Raji (cell line): ENCODE measurements around the gene MET.

Experiments used
- POLR2A ChIP-seq: IDR thresholded peaks from 2 replicates; pipeline ENCODE4 v1.6.1; 2011; ENCODE audit warnings: low read depth, low read length, control low read depth; ENCODE audit not compliant: insufficient read depth

MET gene

DNA sequence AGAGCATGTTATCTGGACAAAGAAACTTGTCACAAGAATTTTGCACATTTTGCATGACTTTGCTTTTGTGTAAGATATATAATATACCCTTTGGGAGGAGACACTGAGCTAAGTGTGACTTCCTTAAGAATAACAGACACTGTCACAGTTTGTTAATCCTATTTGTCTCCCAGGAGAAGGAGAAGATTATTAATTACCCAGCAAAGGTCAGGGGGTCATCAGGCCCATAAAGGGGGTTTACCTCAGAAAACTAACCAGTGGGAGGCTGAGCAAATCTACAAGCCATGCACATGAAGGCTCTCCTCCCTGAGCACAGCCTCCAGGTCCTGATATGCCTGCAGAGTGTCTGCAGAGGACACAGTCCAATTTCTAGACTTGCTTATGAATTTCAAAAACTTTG lies 10.1 kb upstream of the MET start:
- no peak for TF ChIP-seq POLR2A

DNA sequence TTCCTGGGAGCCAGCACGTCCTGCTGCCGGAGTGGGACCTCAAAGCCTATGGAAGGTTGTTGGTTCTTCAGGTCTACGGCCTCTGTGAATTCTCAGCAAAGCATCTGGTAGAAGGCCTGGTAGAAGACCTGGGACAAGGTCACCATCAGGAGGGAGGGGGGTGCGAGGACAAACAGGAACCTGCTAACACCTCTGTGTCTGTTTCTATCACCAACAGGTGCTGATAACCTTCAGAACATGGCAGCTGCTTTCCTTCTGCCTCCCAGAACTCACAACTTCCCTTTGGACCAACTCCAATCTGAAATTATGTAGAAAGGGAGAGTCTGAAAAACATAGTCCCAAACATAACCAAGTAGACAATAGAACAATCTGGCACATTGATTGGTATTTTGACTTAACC lies 8.3 kb upstream of the MET start:
- TF ChIP-seq POLR2A, result no peak

DNA sequence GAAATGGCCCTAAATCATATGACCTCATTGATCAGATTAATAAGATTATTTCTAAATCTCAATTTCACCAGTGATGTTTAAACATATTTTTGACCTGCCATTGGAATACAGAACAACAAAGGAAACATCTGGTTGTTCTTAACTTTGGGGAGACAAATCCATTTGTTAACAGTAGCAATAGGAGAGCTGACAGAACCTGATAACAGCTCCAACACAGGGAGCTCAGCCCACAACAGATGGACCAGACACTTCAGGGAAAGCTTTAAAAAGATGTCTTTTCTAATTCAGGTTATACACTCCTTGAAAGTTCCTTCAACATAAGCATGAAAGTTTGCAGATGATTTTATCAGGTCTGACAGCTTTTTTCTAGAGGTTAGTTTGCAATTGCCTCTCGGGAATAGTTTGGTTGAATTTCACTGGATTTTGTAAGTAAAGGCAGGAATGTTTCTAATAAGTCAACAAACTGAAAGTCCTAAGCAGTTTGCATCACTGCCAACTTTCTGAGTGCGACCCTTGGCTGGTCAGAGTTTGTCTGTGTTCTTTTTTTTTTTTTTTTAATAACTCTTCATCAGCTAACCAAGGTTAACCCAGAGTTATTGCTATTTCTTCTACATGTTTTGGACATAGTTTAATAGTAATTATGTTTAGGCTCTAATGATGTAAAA lies 6.5 kb upstream of the MET start:
- TF ChIP-seq POLR2A, result no peak

DNA sequence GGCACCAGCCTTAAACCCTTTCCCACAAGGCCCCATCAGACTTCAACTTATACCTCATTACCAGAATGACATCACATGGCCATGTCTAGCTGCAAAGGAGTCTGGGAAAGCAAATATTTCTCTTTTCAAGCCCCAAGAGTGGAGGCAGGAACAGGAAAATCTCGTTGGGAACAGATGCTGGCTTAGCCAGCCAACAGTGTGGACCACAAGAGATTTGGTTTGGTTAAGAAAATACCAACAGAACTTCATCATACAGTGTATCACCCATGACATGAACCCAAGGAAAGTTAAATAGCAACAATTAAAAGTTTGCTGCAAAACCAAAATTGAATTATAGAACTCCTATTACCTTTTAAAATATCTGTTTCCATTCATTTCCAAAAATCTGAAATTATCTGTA lies 2.2 kb upstream of the MET start:
- TF ChIP-seq POLR2A, result no peak

DNA sequence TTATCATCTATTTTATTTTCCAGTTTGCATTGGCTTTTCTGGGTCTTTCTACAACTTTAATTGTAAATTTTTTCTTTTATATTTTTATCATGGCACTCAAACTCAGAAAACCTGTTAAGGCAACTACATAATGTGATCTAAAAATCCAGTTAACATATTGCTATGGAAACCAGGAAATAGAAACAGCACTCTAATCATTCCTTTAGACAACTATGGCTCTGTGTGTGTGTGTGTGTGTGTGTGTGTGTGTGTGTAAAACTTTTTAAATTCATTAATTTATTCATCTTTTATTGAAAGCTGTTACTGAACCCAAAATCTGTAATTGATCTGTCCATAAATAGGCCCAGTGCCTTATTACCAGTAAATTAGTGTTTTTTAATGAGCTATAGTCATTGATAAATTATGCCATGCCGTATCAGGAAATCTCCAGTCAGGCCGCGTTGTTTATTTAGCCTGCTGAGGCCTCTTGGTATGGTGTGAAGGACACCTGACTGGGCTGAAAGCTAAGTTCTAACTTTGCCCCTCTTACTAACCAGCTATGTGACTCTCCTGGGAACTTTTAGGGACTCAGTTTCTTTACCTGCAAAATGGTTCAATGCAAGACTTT lies 1.5 kb upstream of the MET start:
- no peak for TF ChIP-seq POLR2A

DNA sequence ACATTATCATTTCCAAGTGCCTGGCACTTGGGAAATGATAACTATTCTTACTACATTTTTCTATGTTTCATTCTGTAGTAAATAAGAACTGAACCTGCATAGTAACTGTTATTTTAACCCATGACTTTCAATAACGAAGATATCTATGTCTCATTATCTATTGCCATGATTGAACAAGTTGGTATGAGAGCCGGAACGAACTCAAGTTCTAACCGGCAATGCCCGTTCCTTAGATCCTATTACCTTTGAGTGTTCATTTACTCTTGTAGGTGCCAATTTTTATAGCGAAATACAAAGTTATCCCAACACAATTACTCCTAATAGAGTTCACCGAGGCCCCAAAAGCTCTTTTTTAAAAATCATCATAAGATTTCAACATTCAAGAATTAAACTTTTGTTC lies 885 bp upstream of the MET start:
- no peak for TF ChIP-seq POLR2A

DNA sequence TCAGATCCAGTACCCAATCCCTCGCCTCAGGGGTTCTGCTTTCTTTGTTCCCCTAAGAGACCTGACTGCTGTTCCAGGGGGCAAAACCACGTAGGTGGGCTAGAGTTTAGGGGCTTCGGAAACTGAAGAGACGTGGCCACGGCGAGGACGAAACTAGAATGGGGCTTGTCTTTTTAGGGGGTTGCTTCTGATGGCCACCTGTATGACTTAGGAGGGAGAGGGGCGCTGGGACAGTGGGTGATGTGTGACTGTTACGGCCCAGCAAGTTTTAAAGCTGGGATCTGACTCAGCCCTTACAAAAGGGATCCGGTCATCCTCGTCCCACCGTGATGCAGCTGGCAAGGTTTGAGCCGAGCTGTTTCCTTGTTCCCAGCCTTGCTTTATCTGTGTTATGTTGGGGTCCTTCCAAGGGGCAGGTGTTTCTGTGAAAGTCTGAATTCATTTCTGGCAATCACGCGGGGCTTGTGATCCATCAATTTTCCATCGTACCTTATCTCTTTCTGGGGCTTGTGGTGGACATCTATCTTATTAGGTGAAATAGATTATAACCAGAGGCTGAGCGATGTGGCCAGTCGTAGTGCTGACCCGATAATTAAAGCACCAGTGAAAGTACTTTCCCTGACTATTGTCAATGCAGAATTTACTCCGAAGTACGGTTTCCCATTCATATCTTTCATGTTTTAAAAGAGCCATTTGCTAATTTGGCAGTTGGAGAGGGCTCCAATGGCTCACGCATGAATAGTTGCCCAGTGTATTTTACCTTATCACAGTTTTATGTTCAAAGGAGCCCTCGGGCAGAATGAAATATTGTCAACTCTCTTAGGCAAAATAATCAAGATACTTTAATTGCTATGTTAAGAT lies 830 bp downstream of the MET start:
- TF ChIP-seq POLR2A, result no peak

DNA sequence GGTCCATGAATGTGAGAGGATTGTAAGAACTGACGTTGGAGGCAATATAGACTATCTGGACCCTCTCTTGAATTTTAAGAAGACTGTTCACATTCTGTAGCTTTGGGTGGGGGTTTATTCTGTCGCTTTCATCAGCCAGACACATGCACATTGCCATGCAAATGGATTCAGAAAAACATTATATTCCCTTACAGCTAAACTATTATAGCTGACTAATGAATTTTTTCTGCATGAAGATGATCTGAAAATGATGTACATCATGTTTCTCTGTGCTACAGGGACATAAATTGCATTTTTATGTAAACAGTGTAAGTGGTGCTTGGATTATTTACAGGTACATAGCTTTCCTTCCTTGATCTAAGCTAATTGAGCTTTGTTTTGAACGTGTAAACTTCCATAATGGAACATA lies 1.5 kb downstream of the MET start:
- TF ChIP-seq POLR2A, result no peak

DNA sequence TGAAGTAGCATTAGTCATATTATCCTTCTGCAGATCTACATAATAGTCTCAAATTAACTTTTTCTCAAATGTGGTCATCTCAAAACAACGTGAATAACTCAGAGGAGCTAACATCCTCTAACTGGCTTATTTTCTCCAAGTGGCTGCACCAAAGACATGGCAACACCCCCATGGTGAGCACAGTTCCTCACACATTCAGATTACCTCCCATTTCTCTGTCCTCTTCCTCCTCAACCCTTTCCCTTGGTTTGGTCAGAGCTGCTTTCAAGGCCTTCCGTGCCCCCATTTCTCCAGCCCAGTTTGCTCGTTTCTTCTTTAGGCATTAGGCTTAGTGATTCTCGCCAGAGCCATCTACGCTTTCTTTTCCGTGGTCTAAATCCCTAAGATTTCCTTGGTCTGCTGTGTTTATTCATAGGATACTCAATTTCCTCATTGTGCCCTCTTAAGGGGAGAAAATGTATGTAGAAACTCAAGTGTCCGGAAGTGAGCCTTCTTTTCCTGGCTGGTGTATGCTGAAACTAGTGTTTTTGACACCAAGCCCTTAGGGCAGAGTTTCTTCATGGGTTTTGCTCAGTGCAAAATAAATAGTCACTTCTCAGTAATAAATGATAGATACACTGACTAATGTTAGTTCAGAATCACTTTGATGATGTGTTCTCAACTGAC lies 2.6 kb downstream of the MET start:
- TF ChIP-seq POLR2A, result no peak

DNA sequence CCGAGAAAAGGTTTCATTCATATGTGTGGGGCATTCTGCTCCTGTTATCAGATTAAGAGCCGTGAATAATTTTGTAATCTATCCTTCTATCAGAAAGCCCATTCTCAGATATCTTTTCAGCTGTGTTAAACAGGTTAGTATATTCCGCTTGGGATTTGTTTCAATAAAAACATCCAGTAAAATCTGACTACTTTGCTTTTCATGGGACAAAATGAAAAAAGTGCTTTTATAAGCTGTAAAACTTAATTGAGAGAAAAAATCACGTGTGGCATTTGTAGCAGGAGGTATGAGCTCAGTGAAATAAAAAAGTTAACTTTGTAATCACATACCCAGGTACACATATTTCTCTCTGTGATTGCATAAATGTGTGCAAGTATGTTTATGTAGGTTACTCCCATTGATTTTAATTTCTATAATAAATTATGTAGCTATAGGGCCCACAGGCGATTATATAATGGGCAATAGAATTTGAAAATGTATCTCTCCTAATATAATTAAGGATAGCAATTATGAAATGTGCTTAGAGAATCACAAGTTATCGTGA lies 3.9 kb downstream of the MET start:
- no peak for TF ChIP-seq POLR2A

DNA sequence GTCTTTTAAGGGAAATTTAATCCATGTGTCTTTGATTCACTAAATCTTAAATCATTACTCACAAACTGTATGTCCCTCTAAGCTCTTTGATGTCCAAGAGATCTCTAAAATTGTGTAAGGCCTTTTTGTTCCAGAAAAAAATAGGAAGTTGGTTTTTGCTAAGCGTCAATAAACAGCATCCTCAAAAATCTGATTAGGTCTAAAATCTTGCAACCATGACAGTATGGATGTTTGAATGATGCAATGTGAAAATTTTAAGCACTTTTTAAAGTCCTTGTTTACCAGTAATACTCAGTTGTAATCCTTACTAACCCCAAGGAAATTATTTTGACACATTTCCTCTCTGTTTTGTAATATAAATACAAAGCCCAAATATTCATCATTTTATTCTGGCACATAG lies 6.8 kb downstream of the MET start:
- TF ChIP-seq POLR2A, result no peak

DNA sequence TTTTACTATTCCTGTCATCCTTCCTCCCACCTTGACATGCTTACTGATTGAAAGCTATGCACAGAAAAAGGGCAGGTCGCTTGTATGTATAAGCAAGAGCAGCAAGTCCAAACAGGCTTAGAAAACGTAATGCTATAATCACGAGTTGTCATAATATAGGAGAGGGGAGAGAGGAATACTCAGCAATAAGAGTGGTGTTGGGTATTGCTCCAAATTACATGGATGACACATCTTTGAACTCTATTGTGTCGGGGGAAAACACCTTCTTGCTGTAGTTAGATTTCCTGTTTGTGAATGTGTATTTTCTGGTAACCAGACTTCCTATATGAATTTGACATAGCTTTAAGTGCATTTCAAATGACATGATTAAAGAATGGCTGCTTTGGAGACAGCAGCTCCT lies 7.5 kb downstream of the MET start:
- no peak for TF ChIP-seq POLR2A

DNA sequence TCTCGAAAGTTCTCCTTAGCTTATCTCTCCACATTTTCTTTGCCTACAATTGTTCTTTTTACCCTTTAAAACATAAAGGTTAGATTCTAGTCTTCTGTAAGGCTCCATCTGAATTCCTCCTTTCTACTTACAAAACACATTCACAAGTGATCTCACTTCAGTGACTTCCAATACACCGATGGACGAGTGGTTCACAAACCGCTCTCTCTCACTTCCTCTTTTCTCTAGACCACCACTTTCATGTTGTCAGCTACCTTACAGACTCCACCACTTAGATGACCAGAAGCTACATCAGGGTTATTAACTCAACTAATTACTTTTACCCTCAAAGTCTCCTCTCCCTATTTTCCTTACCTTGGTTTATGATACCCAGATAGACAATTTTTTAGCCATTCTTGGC lies 11.8 kb downstream of the MET start:
- TF ChIP-seq POLR2A, result no peak

DNA sequence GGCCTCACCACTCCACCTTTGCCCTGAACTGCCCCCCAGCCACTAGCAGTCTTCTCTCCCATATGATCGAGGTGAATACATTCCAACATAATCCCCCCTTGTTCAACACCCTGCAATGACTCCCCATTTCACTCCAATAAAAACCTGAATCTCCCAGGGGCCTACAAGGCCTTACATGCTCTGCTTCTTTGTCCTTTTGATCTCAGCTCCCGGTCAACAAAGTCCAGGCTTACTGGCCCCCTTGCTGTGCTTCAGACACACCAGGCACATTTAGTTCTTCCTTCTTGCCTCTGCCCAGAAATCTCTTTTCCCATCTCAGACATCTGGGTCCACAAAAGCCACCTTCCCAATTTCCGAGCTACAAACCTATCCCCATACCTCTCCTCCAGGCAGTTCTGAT lies 14.0 kb downstream of the MET start:
- no peak for TF ChIP-seq POLR2A

DNA sequence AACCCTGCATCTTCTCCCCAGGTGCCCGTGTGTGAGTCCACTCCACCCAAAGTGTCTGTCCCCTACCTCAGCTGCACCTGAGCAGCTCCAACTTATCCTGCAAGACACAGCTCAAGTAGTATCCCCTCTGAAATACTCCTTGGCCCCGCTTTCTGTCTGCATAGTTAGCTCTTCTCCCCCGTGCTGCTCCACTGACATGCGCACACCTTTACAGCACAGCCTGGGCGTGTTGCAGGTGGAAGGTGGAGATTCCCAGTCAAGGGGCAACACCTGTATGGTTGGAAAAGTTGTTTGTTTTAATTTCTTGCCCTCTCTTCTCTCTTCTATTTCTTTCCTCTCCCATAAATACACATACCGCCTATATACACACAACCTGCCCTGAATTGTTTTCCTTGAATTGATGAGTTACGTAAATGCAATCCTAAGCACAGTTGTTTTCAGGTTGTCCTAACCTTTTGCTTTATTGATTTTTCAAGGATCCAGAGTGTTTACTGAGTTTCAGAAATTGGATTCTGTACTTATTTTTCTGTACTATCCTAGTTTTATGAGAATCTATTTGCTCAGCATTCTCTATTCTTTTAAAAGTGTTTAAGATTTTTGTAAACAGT lies 14.9 kb downstream of the MET start:
- TF ChIP-seq POLR2A, result no peak
